Measurements from ENCODE around the gene IER3. TPM values are rescaled to one million over a fixed set of nuclear protein-coding genes. Genes with fewer than 3 reads are reported as not detected.

The IER3 gene
- total and polyA plus RNA-seq, 2 of the 13 experiments (the other 11 are each of a cell fraction or from before 2014, with no cell fraction given) = 51.1 to 131 TPM

GRCh38 chr6:30730601-30731435 is 13.5 kb downstream of the IER3 start (continued):
- TF ChIP-seq BCL3 (CRISPR knock-in tag; IDR thresholded peaks at IDR 0.05) = no peak
- no peak for TF ChIP-seq ZNF572 (CRISPR knock-in tag; IDR thresholded peaks at IDR 0.05)
- no peak for TF ChIP-seq MZF1 (CRISPR knock-in tag; IDR thresholded peaks at IDR 0.05; ENCODE audit: borderline replicate concordance)
- TF ChIP-seq ZBTB21 (CRISPR knock-in tag; IDR thresholded peaks at IDR 0.05) = no peak
- 0 out of 2 replicates have a peak, but pooled peaks have one; percentile 17 for TF ChIP-seq ETV5 (CRISPR knock-in tag; IDR thresholded peaks at IDR 0.05; ENCODE audit: borderline replicate concordance)
- TF ChIP-seq, protein P1, sequence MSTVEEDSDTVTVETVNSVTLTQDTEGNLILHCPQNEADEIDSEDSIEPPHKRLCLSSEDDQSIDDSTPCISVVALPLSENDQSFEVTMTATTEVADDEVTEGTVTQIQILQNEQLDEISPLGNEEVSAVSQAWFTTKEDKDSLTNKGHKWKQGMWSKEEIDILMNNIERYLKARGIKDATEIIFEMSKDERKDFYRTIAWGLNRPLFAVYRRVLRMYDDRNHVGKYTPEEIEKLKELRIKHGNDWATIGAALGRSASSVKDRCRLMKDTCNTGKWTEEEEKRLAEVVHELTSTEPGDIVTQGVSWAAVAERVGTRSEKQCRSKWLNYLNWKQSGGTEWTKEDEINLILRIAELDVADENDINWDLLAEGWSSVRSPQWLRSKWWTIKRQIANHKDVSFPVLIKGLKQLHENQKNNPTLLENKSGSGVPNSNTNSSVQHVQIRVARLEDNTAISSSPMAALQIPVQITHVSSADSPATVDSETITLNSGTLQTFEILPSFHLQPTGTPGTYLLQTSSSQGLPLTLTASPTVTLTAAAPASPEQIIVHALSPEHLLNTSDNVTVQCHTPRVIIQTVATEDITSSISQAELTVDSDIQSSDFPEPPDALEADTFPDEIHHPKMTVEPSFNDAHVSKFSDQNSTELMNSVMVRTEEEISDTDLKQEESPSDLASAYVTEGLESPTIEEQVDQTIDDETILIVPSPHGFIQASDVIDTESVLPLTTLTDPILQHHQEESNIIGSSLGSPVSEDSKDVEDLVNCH (CRISPR knock-in tag; IDR thresholded peaks at IDR 0.05) = no peak
- peak; percentile 59; the same call in 1 of the 2 replicates for TF ChIP-seq IRF2 (CRISPR knock-in tag; IDR thresholded peaks at IDR 0.05)
- TF ChIP-seq MXD3 (CRISPR knock-in tag; IDR thresholded peaks at IDR 0.05) = peak; percentile 66; the same call in 1 of the 2 replicates
- no peak for TF ChIP-seq SRF (IDR thresholded peaks at IDR 0.05; ENCODE audit: low read depth, low read length)
- TF ChIP-seq, protein P2, sequence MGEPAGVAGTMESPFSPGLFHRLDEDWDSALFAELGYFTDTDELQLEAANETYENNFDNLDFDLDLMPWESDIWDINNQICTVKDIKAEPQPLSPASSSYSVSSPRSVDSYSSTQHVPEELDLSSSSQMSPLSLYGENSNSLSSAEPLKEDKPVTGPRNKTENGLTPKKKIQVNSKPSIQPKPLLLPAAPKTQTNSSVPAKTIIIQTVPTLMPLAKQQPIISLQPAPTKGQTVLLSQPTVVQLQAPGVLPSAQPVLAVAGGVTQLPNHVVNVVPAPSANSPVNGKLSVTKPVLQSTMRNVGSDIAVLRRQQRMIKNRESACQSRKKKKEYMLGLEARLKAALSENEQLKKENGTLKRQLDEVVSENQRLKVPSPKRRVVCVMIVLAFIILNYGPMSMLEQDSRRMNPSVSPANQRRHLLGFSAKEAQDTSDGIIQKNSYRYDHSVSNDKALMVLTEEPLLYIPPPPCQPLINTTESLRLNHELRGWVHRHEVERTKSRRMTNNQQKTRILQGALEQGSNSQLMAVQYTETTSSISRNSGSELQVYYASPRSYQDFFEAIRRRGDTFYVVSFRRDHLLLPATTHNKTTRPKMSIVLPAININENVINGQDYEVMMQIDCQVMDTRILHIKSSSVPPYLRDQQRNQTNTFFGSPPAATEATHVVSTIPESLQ (CRISPR knock-in tag; conservative IDR thresholded peaks at IDR 0.05) = no peak
- no peak for TF ChIP-seq ZNF282 (IDR thresholded peaks at IDR 0.05; ENCODE audit: partially characterized antibody)
- TF ChIP-seq RBM39 (IDR thresholded peaks at IDR 0.05; ENCODE audit: low read depth, low read length, poor library complexity, severe bottlenecking) = peak; percentile 30
- 0 out of 2 replicates have a peak, but pooled peaks have one; percentile 39 for TF ChIP-seq ELF3 (CRISPR knock-in tag; IDR thresholded peaks at IDR 0.05)
- TF ChIP-seq NRL (CRISPR knock-in tag; IDR thresholded peaks at IDR 0.05; ENCODE audit: borderline replicate concordance) = no peak; the same call in 1 of the 2 replicates
- 0 out of 2 replicates have a peak, but pooled peaks have one; percentile 46 for TF ChIP-seq ZNF232 (CRISPR knock-in tag; IDR thresholded peaks at IDR 0.05; ENCODE audit: borderline replicate concordance)
- peak; percentile 60 for TF ChIP-seq AGO1 (IDR thresholded peaks at IDR 0.05; ENCODE audit: low read depth, low read length, poor library complexity, severe bottlenecking)
- 0 out of 2 replicates have a peak, but pooled peaks have one; percentile 17 for TF ChIP-seq MNT (IDR thresholded peaks at IDR 0.05)
- TF ChIP-seq LCORL (IDR thresholded peaks at IDR 0.05) = no peak
- TF ChIP-seq LCORL (CRISPR knock-in tag; IDR thresholded peaks at IDR 0.05) = 0 out of 2 replicates have a peak, but pooled peaks have one; percentile 25
- no peak for TF ChIP-seq TFAP4 (IDR thresholded peaks at IDR 0.05; ENCODE audit: borderline replicate concordance, low read depth)
